PFSK-1 (cell line): ENCODE results near the gene CEP19.

Experiments
- POLR2AphosphoS5 ChIP-seq: IDR thresholded peaks from 2 replicates; pipeline ENCODE4 v1.6.1; 2012; ENCODE audit warnings: low read depth, mild to moderate bottlenecking, control low read depth, low read length, moderate library complexity
- SIN3A ChIP-seq: IDR thresholded peaks from 2 replicates; pipeline ENCODE4 v1.6.1; 2012; ENCODE audit warnings: mild to moderate bottlenecking, low read length, moderate library complexity, borderline replicate concordance; ENCODE audit not compliant: insufficient read depth
- TAF1 ChIP-seq: IDR thresholded peaks from 2 replicates; pipeline ENCODE4 v1.6.1; 2012; ENCODE audit warnings: low read length, control low read depth, borderline replicate concordance; ENCODE audit not compliant: insufficient read depth
- TF ChIP-seq, protein P1 (sequence below), 2 experiments: IDR thresholded peaks; 2 replicates each; pipeline versions ENCODE4 v1.6.1 to v1.8.0; 2011 to 2012; ENCODE audit warnings: low read depth in 2 of 2, low read length in 2 of 2, control low read depth in 1 of 2, inconsistent platforms in 1 of 2, mild to moderate bottlenecking in 1 of 2, moderate library complexity in 1 of 2; ENCODE audit not compliant: insufficient read depth in 1 of 2

DNA sequence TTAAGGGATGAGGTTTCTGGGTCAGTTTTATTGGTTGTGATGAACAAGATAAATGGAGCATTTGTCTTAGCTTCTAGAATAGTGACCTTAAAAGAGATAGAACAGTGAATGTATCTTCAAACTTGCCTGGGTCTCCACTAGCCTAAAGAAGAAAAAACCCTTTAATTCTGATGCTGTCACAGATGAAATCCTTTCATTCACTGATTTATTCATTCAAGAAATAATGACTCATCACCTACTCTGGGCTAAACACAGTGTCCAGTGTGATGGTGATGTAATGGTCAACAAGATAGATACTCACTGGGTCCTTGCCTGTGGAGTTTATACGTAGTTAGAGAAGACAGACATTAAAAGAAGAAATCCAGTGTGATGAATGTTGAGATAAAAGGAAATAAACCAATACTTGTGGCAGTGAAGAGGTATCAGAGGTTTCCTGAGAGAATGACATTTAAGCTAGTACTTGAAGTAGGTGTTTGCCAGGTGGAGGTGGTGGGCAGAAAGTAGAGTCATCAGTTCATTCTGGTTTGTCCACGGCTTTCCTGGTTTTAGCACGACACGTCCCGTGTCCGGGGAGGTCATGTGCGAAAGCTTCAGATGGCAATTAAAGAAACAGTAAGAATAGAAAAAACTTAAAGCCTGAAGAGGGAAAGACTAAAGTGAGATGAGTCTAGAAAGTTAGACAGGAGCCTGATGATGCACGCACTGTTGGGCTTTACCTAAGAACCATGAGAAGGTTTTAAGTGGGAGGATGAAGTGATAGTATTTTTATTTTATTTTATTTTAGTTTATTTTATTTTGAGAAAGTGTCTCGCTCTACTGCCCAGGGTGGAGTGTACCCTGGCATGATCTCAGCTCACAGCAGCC, 46.1 kb upstream of the CEP19 start:
- TF ChIP-seq, protein P1, sequence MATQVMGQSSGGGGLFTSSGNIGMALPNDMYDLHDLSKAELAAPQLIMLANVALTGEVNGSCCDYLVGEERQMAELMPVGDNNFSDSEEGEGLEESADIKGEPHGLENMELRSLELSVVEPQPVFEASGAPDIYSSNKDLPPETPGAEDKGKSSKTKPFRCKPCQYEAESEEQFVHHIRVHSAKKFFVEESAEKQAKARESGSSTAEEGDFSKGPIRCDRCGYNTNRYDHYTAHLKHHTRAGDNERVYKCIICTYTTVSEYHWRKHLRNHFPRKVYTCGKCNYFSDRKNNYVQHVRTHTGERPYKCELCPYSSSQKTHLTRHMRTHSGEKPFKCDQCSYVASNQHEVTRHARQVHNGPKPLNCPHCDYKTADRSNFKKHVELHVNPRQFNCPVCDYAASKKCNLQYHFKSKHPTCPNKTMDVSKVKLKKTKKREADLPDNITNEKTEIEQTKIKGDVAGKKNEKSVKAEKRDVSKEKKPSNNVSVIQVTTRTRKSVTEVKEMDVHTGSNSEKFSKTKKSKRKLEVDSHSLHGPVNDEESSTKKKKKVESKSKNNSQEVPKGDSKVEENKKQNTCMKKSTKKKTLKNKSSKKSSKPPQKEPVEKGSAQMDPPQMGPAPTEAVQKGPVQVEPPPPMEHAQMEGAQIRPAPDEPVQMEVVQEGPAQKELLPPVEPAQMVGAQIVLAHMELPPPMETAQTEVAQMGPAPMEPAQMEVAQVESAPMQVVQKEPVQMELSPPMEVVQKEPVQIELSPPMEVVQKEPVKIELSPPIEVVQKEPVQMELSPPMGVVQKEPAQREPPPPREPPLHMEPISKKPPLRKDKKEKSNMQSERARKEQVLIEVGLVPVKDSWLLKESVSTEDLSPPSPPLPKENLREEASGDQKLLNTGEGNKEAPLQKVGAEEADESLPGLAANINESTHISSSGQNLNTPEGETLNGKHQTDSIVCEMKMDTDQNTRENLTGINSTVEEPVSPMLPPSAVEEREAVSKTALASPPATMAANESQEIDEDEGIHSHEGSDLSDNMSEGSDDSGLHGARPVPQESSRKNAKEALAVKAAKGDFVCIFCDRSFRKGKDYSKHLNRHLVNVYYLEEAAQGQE (IDR thresholded peaks at IDR 0.05; ENCODE audit: insufficient read depth in 1 of 2, low read depth in 2 of 2, low read length in 2 of 2): no peak
- TF ChIP-seq POLR2AphosphoS5 (no peak), SIN3A (0 out of 2 replicates have a peak, but pooled peaks have one; percentile 34), TAF1 (no peak)
